T-helper 1 cell (primary cell): ENCODE data around the gene ZNF75A.
A peak's percentile ranks its signal among the peaks of the same experiment; 100 is the strongest.
"Not testable (repeated sequence)": the region's sequence is repeated elsewhere in the genome, so short reads cannot be mapped to it uniquely, and the experiment has no call there.

Source experiments
- DNase-seq, 5 donors: peaks; one replicate each; pipeline ENCODE4 v3.0.0-alpha.2; 2012 to 2020
- total RNA-seq, 4 donors: gene quantifications; one replicate each; lab custom pipeline; 2026; lab: John Stamatoyannopoulos, UW

Gene ZNF75A
- 21.0 to 55.4 (median 49.8) reads per million in 4 donors for total RNA-seq

DNA sequence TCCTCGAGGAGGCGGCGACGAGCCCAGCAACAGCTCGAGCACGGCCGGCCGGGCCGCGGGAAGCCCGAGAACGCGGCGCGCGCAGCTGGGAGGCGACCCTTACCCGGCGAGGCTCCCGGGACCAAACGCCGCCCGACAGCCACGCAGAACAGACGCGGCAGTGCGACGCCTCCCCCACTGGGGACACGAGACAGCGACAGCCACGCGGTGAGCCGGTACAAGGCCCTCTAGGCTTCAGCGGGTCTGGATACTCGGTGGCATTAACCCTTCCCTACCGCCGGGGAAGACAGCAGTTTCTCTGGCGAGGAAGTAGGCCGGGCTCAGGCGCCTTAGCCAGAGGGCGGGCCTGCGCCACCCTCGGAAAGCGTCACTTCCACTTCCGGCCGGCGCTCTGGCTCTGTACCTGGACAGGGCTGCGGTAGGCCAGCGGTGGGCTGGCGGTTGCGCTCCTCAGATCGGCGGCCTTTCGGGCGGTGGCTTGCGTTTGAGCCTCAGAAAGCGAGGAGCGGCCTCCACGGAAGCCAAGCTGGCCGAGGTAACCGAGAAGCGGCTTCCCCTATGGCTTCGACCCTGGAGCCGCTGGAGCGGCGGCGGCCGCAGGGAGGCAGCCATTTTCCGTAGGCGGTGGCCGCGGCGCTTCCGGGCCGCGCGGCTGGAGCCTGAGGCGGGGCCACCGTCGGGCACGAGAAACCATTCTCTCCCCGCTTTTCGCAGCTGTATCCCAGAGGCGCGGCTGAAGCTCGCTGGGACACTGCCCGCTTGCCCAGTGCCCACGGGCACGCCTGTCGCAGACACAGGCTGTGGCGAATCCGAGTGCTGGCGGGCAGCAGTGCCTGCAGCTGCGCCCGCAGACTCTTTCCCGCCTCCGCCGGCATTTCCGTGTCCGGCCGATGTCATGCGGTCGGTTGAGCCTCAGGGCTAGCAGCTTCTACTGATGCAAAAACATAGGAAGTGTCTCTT, at the start of gene ZNF75A, which contains the start of gene TIGD7:
ZNF75A (plus strand) TSS at position 389 of the 960 bp plus-strand sequence. CDS start 2,932 bp downstream, outside the sequence.
TIGD7 (minus strand) TSS at position 322 of the 960 bp plus-strand sequence. CDS start 4,816 bp downstream, outside the sequence.
- DNase-seq: peak; percentile 66 to 93 (median 77)

DNA sequence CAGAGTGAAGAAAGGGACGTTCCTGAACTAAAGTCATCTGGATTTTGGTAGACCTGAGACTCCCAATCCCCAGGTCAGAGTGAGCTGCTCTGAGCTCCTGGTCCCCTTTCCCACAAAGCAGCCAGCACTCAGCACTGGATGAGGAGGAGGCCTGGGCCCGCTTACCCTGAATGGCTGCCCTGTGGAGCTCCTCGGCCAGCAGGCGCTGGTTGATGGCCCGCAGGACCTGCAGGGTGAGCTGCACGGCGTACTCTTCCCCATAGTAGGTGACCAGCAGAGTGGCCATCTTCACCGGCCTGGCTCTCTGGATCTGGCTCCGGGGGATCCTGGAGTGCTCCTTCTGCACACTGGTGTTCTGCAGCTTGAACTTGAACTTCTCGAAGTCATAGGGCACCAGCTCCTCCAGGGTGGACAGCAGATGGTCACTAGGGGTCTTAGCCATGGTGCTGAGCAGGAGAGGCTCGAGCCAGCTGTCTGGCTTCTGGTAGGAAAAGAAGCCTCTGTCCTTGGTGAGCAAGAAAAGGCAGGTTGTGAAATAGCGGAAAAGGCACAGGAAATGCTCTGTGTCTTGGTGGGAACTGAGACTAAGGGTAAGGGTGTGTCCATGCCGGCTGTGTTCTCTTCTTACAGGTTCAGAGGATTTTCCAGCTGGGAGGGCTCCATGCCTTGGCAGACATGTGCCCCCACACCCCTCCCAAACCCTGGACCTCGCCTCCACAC, 49.0 kb upstream of the ZNF75A start, which contains the start of gene MEFV:
MEFV (minus strand) TSS at position 488 of the 720 bp plus-strand sequence; CDS start at position 442, 46 bp downstream.
- DNase-seq: no peak

DNA sequence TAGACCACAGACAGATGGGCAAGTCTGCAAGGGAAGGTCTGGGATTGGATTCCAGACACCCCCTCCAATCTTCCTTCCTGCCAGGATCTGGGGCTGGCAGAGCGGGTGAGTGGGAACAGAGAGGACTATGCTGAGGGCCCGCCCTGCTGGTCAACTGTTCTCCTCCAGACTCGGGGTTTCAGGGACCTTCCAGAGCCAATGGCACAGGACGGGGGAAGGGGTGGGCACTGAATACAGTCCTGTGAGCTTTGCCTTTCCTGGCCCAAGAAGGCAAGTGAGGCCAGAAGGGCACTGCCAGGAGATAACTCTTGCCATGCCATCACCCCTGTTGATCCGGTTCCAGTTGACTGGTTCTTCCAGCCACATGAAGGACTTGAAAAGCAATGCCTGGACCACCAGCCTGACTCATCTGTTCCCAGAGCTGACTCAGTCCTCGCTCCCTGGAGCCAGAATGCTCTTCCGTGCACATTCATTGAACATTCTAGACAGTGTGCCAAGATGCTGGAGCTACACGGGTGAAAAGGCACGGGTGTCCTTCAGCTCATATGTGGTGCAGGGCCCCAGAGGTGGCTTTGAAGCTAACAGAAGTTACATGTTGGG, 48.3 kb upstream of the ZNF75A start:
- no peak for DNase-seq

DNA sequence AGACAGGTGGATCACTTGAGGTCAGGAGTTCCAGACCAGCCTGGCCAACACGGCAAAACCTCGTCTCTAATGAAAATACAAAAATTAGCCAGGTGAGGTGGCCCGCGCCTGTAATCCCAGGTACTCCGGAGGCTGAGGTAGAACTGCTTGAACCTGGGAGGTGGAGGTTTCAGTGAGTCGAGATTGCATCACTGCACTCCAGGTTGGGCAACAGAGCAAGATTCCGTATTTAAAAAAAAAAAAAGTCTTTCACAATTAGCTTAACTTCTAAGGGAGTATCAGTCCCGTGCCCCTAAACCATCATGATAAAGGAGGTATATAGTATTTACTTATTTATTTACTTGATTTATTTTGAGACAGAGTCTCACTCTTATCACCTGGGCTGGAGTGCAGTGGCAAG, 45.5 kb upstream of the ZNF75A start:
- DNase-seq: no peak

DNA sequence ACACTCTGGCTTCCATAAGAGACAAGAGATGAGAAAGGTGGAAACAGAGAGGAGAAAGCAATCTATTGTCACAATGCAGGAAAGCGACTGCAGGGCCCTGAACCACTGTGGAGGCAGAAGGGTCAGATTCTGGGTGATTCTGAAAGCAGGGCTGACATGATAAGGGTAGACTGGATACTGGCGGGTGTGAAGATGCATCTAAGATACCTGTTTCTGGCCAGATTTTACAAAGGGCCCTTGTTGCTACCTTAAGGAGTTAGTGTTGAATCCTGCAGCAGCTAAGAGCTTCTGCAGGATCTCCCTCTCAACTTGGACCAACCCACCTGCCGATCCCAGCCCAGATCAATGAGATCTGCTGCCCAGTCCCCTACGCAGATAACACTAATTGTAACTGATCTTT, 42.8 kb upstream of the ZNF75A start:
- DNase-seq: no peak

DNA sequence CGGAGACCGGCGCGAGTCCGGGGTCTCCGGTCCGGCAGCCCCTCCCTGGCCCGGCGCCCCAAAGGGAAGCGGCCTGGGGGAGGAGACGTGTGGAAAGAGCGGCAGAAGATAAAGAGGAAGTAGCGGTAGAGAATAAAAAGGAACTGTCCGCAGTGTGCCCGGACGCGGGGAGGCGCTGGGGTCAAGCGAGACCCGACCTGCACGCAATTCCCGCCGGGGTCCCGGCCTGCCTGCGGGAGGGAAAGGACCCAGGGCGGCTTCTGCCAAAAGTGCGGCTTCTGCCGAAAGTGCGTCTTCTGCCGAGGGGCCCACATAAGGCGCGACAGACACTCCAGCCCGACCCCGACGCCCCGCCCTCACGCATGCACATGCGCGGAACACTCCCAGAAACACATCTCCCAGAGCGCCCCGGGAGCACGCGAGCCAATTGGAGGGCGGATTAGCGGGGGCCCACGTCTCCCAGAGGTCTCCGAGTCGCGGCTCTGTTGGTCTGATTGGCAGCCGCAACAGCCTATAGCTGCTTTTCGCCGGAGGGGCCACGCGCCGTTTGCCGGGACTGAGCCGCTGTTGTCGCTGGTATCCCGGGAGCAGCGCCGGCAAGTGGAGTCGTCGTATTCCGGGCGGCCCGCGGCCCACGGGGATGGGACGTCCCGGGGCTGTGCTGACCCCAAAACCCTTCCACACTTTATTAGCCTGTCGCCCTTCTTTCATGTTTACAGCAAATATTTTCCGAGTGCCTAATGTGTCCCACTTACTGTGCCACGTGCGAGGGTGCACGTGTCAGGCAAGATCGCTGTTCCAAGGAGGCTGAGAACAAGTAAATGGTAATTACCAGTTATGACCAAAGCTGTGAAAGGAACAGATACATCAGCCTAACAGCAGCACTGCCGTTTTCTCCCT, 40.9 kb upstream of the ZNF75A start:
- DNase-seq: peak; percentile 90 to 96 (median 94)

DNA sequence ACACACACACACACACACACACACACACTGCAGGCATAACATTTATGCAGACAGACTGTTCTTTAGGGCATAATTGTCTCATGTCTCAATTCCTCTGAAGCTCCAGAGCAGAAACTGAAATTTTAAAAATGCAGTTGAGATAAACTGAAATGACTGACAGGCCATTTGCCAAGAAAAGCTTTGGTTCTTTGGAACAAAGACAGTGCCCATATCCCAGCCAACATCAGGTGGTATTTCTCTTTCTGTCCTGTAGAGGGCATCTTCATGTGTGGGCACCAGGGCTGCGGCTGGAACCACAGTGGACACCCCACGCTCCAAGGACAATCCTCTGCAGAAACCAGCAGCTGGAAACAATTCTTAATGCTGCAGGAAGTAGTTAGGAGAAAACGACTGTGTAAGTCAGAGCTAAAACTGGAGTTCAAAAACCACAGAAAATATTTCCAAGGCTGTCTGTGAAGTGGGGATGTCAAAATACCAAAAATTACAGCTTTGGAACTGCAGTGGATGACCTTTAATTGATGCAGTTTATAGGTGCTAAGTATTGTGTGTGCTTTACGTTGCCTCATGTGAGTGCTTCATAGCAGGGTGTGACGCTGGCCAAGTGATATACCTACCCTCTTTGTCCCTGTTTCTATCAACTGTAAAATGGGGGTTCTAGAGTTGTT, 38.3 kb upstream of the ZNF75A start:
- DNase-seq: no peak

DNA sequence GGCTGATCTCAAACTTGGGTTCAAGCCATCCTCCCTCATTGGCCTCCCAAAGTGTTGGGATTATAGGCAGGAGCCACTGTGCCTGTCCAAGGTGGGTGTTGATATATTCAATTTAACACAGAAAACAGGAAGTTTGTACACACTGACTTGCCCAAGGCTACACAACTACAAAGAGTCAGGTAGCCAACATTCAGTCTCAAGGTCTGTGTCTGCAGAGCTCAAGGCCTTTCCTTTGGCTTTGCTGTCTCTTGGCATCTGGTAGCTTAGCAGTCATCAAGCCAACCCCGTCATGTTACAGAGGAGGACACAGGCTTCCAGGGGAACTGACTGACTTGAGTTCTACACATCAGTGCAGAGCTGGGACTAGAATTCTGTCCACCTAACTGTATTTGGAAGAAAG, 37.0 kb upstream of the ZNF75A start:
- no peak for DNase-seq

DNA sequence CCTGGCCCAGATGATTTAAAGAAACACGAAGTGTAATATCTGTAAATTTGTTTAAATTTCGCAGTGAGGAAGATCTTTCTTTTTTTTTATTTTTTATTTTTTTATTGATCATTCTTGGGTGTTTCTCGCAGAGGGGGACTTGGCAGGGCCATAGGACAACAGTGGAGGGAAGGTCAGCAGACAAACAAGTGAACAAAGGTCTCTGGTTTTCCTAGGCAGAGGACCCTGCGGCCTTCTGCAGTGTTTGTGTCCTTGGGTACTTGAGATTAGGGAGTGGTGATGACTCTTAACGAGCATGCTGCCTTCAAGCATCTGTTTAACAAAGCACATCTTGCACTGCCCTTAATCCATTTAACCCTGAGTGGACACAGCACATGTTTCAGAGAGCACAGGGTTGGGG, 34.6 kb upstream of the ZNF75A start:
- not testable (repeated sequence) for DNase-seq

DNA sequence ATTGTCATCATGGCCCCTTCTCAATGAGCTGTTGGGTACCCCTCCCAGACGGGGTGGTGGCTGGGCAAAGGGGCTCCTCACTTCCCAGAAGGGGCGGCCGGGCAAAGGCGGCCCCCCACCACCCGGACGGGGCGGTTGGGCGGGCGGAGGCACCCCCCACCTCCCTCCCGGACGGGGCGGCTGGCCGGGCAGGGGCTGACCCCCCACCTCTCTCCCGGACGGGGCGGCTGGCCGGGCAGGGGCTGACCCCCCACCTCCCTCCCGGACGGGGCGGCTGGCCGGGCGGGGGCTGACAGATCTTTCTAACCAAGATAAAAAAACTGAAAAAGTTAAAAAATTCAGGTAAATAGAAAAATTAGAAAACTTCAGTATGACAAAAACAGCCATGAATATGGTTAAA, 34.0 kb upstream of the ZNF75A start:
- not testable (repeated sequence) for DNase-seq

DNA sequence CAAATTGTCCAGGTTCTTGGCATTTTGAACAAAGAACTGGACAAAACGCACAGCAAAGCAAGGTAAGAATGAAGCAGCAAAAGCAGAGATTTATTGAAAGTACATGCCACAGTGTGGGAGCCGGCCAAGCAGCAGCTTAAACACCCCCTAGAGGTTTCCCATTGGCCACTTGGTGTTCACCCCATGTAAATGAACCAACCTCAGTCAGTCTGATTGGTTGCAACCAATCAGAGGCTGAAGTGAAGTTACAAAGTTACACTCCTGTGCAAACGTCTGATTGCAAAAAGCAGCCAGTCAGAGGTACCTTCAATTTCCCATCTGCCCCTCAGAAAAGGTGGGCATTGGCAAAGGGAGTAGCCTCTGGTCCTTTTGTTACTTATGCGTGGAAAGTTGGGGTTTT, 30.8 kb upstream of the ZNF75A start:
- DNase-seq: no peak

DNA sequence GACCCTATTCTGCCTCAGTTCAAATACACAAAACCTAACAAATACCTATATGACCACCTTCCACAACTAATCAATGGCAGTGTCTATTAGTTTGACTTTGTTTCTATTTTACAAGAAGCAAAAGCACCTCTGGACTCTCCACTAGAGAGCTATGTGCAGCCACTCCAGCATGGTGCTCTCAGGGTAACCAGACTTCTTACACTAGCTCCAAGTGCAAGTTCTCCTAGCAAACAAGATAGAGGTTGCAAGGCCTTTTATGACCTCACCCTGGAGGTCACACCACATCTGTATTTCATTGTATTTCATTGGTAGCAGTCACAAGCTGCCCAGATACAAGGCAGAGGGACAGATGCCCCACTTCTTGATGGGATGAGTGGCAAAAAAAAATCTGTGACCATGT, 30.4 kb upstream of the ZNF75A start:
- no peak for DNase-seq

DNA sequence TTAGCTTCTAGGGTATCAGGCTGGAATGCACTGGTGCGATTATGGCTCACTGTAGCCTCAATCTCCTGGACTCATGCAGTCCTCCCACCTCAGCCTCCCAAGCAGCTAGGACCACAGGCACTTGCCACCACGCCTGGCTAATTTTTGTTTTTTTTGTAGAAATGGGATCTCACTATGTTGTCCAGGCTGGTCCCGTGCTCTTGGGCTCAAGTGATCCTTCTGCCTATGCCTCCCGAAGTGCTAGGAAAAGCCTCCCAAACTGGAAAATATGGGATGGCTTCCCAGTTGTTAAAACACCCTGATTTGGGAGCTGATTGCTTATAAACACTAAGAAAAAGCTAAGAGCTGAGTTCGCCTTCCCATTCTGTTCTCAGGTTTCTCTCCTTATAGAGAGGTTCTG, 28.6 kb upstream of the ZNF75A start:
- no peak for DNase-seq

DNA sequence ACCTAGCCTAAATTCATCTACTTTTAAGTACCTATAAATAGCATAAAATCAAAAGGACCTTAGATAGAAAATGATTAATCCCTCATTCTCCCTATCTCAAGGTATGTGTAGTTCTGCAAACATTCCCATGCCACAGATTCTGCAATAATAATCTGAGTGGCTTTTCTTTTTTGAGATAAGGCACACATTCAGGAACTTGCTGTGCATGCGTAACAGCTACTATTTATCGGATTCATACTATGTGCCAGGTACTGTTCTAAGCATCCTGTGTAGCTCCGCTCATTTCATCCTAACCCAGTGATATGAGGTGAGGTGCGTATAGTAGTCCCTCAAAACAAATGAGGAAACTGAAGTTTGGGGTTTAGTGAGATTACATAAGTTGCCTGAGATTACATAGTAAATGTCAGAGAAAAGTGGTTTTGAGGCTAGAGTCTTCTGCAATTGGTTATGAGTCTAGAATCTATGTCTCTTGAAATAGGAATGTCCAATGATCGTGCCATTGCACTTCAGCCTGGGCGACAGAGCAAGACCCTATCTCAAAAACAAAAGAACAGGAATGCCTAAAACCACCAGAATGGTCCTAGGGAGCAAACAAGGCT, 24.0 kb upstream of the ZNF75A start:
- no peak for DNase-seq

DNA sequence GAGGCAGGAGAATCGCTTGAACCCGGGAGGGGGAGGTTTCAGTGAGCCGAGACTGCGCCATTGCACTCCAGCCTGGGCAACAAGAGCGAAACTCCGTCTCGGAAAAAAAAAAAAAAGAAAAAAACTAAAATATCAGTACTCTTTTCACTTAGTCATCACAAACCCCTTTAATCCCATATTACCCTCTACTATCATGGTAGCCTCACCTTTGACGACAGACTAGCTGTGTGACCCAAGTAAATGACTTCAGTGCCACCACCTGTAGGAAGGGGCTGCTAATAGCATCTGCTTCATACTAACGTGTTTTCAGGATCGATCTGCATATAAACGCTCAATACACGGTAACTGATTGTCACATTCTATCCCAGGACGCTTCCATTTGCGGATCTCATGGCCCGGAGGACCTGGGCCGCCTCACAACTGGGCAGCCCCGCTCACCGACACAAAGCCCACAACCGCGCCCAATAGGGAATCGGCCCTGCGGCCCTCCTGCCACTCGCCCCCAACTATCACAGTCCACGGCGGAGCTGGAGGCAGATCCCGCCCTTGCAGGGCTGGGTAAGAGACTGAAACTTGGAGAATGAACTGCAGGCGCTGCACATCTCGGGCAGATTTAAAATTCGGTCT, 23.1 kb upstream of the ZNF75A start:
- no peak for DNase-seq

DNA sequence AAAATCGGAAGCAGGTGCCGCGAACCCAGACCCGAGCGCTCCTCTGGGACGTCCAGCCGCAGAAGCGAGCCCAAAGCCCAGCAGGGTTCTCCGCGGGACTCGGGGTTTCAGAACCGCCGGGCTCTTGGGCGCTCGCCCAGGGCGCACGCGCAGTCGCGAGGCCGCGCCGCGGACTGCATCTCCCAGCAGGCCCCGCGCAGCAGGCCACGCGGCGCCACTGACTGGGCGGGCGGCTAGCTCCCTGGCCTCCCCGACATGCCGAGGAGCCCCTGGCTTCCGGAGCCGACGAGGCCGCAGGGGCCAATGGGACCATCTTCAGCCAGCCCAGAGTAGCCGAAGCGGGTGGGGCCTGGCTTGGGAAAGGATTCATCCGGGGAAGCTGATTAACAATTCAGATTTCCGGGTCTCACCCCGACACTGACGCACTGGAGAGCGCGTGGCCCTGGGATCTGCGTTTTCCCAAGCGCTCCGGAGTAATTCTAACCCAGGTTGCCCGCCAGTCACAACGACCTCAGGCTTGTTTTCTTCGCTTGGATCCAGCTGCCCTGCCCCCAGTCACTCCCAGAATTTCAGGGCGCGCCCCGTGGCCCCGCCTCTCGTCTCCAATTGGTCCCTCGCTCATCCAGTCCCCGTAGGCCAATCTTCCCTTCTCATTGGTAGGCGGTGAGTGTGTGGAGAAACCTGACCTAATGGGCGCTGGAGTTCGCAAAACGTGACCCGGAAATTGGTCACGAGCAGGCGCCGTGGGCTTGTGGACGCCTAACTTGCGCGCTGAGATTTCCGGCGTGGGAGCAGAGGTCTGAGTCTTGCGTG, 22.4 kb upstream of the ZNF75A start, which contains the start of gene ZNF263:
ZNF263 (plus strand) TSS at position 762 of the 813 bp plus-strand sequence. CDS start 328 bp downstream, outside the sequence.
- DNase-seq: peak; percentile 82 to 97 (median 91)

DNA sequence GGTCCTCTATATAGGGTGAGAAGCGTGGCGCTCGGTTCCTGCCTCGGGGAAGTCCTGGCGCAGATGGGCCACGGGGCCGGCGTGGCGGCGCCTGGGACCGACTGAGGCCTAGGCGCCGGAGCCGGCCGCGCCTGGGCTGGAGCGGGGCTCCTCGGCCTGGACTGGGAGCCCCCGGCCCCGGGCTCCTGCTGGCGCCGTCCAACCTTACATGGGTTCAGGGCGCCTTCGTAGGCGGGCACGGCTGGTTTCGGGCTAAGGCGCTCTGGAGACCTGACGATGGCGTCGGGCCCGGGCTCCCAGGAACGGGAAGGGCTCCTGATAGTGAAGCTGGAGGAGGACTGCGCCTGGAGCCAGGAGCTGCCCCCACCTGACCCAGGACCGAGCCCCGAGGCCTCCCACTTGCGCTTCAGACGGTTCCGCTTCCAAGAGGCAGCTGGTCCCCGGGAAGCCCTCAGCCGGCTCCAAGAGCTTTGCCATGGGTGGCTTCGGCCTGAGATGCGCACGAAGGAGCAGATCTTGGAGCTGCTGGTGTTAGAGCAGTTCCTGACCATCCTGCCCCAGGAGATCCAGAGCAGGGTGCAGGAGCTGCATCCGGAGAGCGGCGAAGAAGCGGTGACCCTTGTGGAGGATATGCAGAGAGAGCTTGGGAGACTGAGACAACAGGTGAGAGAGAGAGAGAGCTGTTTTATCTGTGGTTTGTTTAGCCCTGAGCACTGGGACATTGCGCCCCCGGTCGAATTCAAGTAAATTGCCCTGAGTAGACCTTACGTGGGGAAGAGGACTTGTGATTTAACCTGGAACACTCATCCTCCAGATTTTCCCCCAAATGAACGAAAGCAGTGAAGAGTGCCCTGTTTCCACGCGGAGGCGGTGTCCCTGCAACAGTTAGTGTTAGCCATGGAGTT, 21.5 kb upstream of the ZNF75A start:
- DNase-seq: no peak

DNA sequence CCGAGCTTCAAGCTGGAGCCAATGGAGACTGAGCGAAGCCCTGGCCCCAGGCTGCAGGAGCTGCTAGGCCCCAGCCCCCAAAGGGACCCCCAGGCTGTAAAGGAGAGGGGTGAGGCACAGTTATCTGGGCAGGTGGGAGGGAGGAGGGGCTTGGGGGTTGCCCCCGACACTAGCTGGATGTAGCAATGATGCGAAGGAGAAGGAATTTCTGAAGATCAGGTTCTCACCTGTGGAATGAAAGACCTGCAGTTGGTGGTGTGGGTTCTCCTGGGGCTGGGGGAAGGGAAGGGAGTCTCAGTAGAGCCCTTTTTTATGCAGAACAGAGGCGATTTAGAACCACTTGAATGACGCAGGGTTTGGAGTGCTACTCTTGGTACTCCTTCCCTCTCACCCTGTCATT, 20.2 kb upstream of the ZNF75A start:
- no peak for DNase-seq
